HG03558 (cell line): ENCODE measurements around the gene KTI12.
"Not testable (repeated sequence)": the region's sequence is repeated elsewhere in the genome, so short reads cannot be mapped to it uniquely, and the experiment has no call there.

ENCODE experiments used
- ATAC-seq: cut with Tn5 transposase; IDR thresholded peaks from one replicate; pipeline ENCODE4 v1.9.1; 2021; ENCODE audit warnings: moderate number of reproducible peaks; ENCODE audit not compliant: unreplicated experiment; ENCODE audit errors: extremely low read depth

The KTI12 gene

DNA sequence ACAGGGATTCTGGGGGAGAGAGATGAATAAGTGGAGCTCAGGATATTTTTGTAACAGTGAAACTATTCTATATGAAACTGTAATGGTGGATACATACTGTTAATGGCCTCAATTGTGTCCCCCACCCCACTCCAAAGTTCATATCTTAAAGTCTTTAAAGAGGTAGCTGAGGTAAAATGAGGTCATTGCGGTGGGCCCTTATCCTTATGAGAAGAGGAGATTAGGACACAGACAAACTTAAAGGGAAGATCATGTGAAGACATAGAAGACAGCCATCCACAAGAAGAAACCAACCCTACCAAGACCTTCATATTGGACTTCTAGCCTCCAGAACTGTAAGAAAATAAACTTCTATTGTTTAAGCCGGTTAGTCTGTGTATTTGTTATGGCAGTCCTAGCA, 11.6 kb upstream of the KTI12 start:
- ATAC-seq: no peak

DNA sequence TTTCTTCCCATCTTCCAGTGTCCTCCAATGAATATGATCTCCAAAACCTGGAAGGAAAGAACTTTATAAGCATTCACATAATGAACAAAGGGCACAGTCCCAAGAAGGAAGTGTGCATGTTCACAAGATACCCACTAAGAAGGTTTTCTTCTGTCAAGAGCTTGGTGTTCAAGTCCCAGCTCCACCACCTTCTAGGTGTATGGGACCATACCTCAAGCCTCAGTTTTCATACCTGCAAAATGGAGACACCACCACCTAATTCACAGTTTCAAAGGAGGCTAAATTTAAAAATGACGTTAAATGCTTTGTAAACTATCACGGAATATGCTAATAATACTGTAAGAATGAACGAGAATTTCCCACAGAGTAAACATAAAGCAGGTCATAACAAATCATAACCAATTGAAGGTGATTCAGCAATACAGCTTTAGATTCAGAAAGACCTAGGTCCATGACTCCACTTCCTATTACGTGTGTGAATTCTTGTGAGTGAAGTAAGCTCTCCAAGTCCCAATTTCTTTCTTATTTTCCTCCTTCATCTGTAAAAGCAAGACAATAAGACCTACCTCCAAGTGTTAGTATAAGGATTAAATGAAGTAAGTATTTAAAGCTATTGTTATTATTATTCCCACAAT, 8.1 kb upstream of the KTI12 start:
- no peak for ATAC-seq

DNA sequence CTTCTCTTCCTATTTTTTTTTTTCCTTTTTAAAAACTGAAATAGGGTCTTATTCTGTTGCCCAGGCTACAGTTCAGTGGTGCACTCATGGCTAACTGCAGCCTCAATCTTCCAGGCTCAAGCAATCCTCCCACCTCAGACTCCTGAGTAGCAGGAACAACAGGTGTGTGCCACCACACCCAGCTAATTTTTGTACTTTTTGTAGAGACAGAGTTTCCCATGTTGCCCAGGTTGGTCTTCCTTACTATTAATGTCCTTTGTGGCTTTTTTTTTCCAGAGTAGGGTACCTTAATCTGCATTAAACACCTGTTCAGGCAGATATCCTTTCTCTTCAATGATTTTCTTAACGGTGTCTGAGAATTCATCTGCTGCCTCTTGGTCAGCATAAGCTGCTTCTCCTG, 4.3 kb upstream of the KTI12 start:
- ATAC-seq: no peak

DNA sequence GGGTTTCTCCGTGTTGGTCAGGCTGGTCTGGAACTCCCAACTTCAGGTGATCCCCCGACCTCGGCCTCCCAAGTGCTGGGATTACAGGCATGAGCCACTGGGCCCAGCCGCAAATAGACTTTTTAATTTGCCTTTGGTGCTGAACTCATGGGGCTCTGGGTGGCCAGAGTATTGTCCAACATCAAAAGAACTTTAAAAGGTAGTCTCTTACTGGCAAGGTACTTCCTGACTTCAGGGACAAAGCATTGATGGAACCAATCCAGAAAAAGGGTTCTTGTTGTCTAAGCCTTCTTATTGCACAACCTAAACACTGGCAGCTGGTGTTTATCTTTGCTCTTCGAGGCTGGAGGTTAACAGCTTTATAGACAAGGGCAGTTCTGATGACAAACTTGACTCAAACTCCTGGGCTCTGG, 3.8 kb upstream of the KTI12 start:
- ATAC-seq: no peak

- no peak for ATAC-seq
Measured at GRCh38 chr1:52034050-52034384, 407 bp upstream of the KTI12 start.

DNA sequence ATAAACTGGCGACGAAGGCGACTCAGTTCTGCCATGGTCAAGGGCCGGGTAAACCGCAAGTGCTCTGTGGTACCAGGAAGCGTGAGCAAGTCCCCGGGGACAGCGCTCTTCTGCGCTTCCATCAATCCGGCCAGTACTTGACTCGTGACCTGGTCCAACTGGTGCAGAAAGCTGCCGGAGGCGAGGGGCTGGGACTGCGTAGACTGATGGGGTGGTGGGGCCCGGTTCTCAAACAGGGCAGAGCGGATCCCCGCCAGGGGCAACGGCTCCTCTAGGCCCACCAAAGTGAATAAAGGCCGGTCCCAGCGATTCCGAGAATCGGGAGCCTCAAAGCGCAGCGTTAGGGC, 852 bp downstream of the KTI12 start:
- no peak for ATAC-seq

GRCh38 chr1:52032124-52032784, 1.4 kb downstream of the KTI12 start:
- no peak for ATAC-seq

DNA sequence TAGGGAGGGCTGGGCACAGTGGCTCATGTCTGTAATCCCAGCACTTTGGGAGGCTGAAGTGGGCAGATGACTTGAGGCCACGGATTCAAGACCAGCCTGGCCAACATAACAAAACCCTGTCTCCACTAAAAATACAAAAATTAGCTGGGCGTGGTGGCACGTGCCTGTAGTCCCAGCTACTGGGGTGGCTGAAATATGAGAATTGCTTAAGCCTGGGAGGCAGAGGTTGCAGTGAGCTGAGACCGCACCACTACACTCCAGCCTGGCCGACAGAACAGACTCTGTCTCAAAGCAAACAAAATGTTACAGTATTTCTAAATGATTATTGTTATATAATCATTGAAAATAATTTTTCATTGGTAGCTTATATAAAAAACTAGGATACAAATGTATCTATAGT, 4.8 kb downstream of the KTI12 start:
- ATAC-seq: not testable (repeated sequence)

DNA sequence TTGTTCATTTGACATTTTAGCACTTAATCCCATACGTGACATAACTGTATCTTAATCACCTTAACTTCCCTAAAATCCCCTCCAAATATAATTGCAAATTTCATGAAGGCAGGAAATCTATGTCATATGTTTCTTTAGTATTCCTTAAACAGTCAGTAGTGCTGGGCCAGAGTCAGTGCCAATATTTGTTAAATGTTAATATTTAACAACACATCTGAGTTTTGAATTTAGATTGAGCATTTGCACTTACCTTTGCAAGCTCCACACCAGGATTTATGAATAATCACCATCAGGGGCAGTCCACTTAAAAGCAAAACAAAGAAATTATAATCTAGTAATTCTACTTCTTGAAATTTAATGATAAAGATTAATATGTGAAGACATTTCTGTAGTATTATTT, 5.3 kb downstream of the KTI12 start:
- ATAC-seq: no peak

DNA sequence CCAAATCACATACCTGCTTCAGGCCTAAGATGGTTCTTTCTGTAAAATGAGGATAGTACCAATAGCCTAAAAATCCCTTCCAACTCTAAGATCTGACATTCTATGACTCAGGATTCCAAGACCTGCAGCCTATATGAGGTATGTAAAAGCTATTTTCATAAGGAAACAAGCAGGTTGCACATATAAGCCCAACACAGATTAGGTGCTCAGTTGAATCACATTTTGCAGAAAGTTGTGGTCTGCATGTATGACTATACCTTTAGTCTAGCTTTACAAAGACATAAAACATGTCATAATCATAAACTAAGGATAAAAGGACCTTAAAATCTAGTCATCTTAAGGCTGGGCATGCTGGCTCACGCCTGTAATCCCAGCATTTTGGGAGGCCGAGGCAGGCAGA, 7.3 kb downstream of the KTI12 start:
- ATAC-seq: no peak

- ATAC-seq: no peak
Measured at GRCh38 chr1:52022133-52022532, 11.5 kb downstream of the KTI12 start.

DNA sequence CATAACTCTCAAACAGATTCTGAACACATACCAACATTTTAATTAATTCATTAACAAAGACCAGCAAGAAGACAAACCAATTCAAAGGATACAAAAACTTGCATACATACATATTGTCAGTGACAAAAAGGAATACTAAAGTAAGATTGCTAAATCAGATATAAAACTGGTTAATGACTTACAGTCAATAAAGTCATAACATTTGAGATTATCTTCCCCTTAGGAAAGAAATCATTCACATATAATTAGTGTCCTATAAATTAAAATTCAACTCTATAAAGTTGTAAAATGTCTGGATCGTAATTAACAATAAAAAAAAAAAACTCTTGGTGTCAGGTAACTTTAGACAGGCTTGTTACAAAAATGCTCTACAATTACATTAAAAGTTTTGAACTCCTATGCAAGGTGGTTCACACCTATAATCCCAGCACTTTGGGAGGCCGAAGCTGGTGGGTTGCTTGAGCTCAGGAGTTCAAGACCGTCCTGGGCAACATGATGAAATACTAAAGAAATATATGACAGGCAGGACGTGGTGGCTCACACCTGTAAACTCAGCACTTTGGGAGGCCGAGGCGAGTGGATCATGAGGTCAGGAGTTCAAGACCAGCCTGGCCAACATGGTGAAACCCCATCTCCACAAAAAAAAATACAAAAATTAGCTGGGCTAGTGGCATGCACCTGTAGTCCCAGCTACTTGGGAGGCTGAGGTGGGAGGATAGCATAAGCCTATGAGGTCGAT, 25.4 kb downstream of the KTI12 start:
- no peak for ATAC-seq

GRCh38 chr1:52007215-52008002, 26.2 kb downstream of the KTI12 start:
- ATAC-seq: no peak

DNA sequence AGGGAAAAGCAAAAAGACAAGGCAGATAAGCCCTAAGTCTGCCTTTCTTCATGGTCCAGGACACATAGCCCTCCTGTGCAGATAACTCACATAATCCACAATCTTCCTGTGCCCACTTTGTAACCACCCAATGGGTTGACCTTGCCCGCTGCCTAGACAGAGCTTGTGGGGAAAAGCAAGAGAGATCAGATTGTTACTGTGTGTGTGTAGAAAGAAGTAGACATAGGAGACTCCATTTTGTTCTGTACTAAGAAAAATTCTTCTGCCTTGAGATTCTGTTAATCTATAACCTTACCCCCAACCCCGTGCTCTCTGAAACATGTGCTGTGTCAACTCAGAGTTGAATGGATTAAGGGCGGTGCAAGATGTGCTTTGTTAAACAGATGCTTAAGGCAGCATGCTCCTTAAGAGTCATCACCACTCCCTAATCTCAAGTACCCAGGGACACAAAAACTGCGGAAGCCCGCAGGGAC, 27.5 kb downstream of the KTI12 start:
- ATAC-seq: not testable (repeated sequence)

GRCh38 chr1:52005548-52005947, 28.1 kb downstream of the KTI12 start:
- not testable (repeated sequence) for ATAC-seq

- ATAC-seq: no peak
Measured at GRCh38 chr1:52003877-52004276, 29.7 kb downstream of the KTI12 start.

DNA sequence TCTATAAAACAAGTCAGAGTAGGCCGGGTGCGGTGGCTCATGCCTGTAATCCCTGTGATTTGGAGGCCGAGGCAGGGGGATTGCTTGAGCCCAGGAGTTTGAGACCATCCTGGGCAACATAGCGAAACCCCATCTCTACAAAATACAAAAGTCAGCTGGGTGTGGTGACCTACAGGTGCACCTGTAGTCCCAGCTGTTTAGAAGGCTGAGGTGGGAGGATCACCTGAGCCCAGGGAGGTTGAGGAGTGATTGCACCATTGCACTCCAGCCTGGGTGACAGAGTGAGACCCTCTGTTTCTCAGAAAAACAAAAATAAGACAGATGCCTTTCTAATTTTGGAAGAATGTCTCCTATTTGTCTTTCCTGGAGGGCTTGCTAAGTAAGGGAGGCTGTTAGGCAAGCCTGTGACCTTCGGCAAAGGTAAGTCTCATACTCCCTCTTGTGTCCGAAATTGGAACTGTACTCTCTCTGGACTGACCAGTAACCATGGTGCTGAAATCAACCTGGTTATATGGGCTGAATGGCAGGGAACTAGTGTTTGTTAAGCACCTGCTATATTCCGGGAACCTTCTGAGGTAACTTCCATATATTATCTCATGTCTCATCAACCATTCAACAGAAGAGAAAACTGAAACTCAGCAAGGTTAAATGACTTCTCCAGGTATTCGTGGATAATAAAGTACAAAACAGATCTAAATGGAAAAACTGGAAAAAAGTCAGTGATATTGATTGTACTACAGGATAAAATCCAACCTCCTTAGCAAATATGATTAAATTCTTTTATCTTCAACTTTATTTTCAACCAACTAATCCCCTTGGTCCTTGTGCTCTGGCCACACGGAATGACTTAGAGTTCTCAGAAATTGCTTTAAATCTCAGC, 31.3 kb downstream of the KTI12 start:
- no peak for ATAC-seq

DNA sequence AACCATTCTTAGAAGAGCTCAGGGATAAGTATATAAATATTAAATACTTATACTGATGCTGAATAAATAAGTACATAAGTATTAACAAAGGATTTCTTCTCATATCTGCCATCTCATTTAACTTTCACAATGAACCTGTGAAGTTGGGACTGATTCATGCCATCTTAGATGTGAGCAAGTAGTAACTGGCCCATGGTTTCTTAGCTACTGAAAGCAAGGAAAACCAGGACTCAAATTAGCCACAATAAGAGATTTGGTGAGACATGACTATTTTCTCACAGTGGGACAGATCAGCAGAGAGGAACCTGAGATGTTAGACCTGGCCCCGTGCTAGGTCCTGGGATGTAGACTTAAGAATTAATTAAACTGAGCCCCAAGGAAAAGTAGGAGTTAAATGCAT, 34.9 kb downstream of the KTI12 start:
- ATAC-seq: no peak

GRCh38 chr1:51997974-51998382, 35.6 kb downstream of the KTI12 start:
- ATAC-seq: no peak

- no peak for ATAC-seq
Measured at GRCh38 chr1:51990478-51990965, 43.1 kb downstream of the KTI12 start, which contains the start of gene RAB3B. RAB3B (minus strand) TSS chr1:51990700; CDS start chr1:51977117, 13,583 bp downstream.
